SK-N-SH (cell line): ENCODE data around the gene SLC22A14. TPM values are rescaled to one million over a fixed set of nuclear protein-coding genes. Genes with fewer than 3 reads are reported as not detected.

Source experiments
- CTCF ChIA-PET: fragments of 300-600, 350-600 bp; formaldehyde crosslinking; extraction: SDS; loops from one replicate; lab custom pipeline; 2021; lab: Yijun Ruan, JAX
- POLR2A ChIA-PET: fragments of 350-600 bp; sonication (Branson Sonifier 250); formaldehyde crosslinking; extraction: SDS; loops from one replicate; lab custom pipeline; 2020; ENCODE audit warnings: antibody characterized with exemption, inconsistent platforms; lab: Yijun Ruan, JAX
- DNase-seq: peaks from one replicate; pipeline ENCODE4 v3.0.0; 2012
- H2AFZ ChIP-seq: fragments of 200-600 bp; sonication (generic); 2 replicates; pipeline ENCODE4 v1.8.1; 2016; ENCODE audit warnings: antibody characterized with exemption, mild to moderate bottlenecking, low read depth
- H3F3A ChIP-seq: fragments of 200-600 bp; sonication (generic); replicated peaks from 2 replicates; pipeline ENCODE3; 2016; ENCODE audit warnings: antibody characterized with exemption, mild to moderate bottlenecking; ENCODE audit not compliant: insufficient read depth
- H3K27ac ChIP-seq, 2 experiments: fragments of 200-500 bp in 1 of 2; fragments of 200-600 bp in 1 of 2; sonication (Bioruptor generic) in 1 of 2; sonication (generic), shearing (Covaris generic) in 1 of 2; 2 replicates each; pipeline versions ENCODE4 v1.5.1 to v1.6.1; 2014 to 2016; ENCODE audit warnings: low read depth in 2 of 2, inconsistent platforms in 1 of 2, low read length in 1 of 2, mild to moderate bottlenecking in 1 of 2, mixed read lengths in 1 of 2
- H3K27me3 ChIP-seq: fragments of 200-600 bp; sonication (generic), shearing (Covaris generic); 2 replicates; pipeline ENCODE4 v1.6.1; 2016; ENCODE audit warnings: mixed run types; ENCODE audit not compliant: insufficient read depth
- H3K36me3 ChIP-seq, 2 experiments: fragments of 200-500 bp in 1 of 2; fragments of 200-600 bp in 1 of 2; sonication (Bioruptor generic) in 1 of 2; sonication (generic) in 1 of 2; replicated peaks in 1 of 2; 2 replicates each; pipeline versions ENCODE3 to v1.5.1; 2014 to 2016; ENCODE audit warnings: low read length in 1 of 2, mild to moderate bottlenecking in 1 of 2; ENCODE audit not compliant: insufficient read depth in 2 of 2, control insufficient read depth in 1 of 2
- H3K4me1 ChIP-seq, 2 experiments: fragments of 200-500 bp in 1 of 2; fragments of 200-600 bp in 1 of 2; sonication (Bioruptor generic) in 1 of 2; sonication (generic), shearing (Covaris generic) in 1 of 2; 2 replicates each; pipeline versions ENCODE4 v1.5.1 to v1.6.1; 2014 to 2016; ENCODE audit warnings: low read depth in 1 of 2, low read length in 1 of 2, mixed run types in 1 of 2; ENCODE audit not compliant: insufficient read depth in 2 of 2, control insufficient read depth in 1 of 2
- H3K4me2 ChIP-seq: fragments of 200-600 bp; sonication (generic), shearing (Covaris generic); 2 replicates; pipeline ENCODE4 v1.6.1; 2017; ENCODE audit warnings: mixed run types
- H3K4me3 ChIP-seq, 2 experiments: fragments of 200-500 bp in 1 of 2; fragments of 200-600 bp in 1 of 2; sonication (Bioruptor generic) in 1 of 2; sonication (generic), shearing (Covaris generic) in 1 of 2; 2 replicates each; pipeline versions ENCODE4 v1.5.1 to v1.8.1; 2014 to 2016; ENCODE audit warnings: low read depth in 2 of 2, inconsistent platforms in 1 of 2, low read length in 1 of 2, mild to moderate bottlenecking in 1 of 2, mixed read lengths in 1 of 2, moderate library complexity in 1 of 2
- H3K79me2 ChIP-seq: fragments of 200-600 bp; sonication (generic); 2 replicates; pipeline ENCODE4 v1.8.1; 2017; ENCODE audit warnings: mild to moderate bottlenecking; ENCODE audit not compliant: insufficient read depth
- H3K9ac ChIP-seq: fragments of 200-600 bp; sonication (generic); 2 replicates; pipeline ENCODE4 v1.6.1; 2017; ENCODE audit warnings: mixed run types
- H3K9me2 ChIP-seq: fragments of 200-600 bp; sonication (generic); 2 replicates; pipeline ENCODE4 v1.6.1; 2017; ENCODE audit warnings: mixed run types
- H3K9me3 ChIP-seq: fragments of 200-600 bp; sonication (generic); 2 replicates; pipeline ENCODE4 v1.6.1; 2017; ENCODE audit warnings: mixed run types, mild to moderate bottlenecking, moderate library complexity
- H4K20me1 ChIP-seq: fragments of 200-600 bp; sonication (generic); 2 replicates; pipeline ENCODE4 v1.6.1; 2017; ENCODE audit warnings: mild to moderate bottlenecking, mixed run types; ENCODE audit not compliant: insufficient read depth
- CHD2 ChIP-seq: fragments of 150-350 bp; IDR thresholded peaks from 2 replicates; pipeline ENCODE4 v1.6.1; 2018; ENCODE audit warnings: low read length; ENCODE audit not compliant: partially characterized antibody
- GATA2 ChIP-seq: sonication (generic); formaldehyde crosslinking; IDR thresholded peaks from 2 replicates; pipeline ENCODE4 v1.5.0; 2020; ENCODE audit warnings: mild to moderate bottlenecking, missing genetic modification reagents
- MAX ChIP-seq: IDR thresholded peaks from 2 replicates; pipeline ENCODE4 v1.4.0; 2012; ENCODE audit warnings: low read depth
- NFIC ChIP-seq: IDR thresholded peaks from 2 replicates; pipeline ENCODE4 v1.4.0; 2012; ENCODE audit warnings: borderline replicate concordance
- NRF1 ChIP-seq: IDR thresholded peaks from 2 replicates; pipeline ENCODE4 v1.6.1; 2012; ENCODE audit warnings: low read depth, mild to moderate bottlenecking, low read length
- RAD21 ChIP-seq: IDR thresholded peaks from 2 replicates; pipeline ENCODE4 v1.6.1; 2012; ENCODE audit warnings: mild to moderate bottlenecking, low read length
- SIN3A ChIP-seq: IDR thresholded peaks from 2 replicates; pipeline ENCODE4 v1.6.1; 2012; ENCODE audit warnings: low read depth, mild to moderate bottlenecking, low read length, moderate library complexity, borderline replicate concordance
- USF1 ChIP-seq: IDR thresholded peaks from 2 replicates; pipeline ENCODE4 v1.4.0; 2012; ENCODE audit warnings: low read depth, borderline replicate concordance
- YY1 ChIP-seq: IDR thresholded peaks from 2 replicates; pipeline ENCODE4 v1.4.0; 2012; ENCODE audit warnings: low read depth, mild to moderate bottlenecking
- ZBTB33 ChIP-seq: IDR thresholded peaks from 2 replicates; pipeline ENCODE4 v1.4.0; 2012; ENCODE audit warnings: low read depth, borderline replicate concordance
- WGBS: methylation state at CpG from one replicate; pipeline ENCODE4 v1.1.6; 2017; ENCODE audit warnings: low lambda C conversion rate; 5-methylcytosine and 5-hydroxymethylcytosine counted together
- polyA plus RNA-seq, 3 experiments: library from polyadenylated mRNA; depleted of rRNA; stranded (reverse); fragments of >200 nt; gene quantifications; 2 replicates each; pipeline ENCODE4 v1.2.3, GENCODE V29; 2012

Gene SLC22A14
- polyA plus RNA-seq, 1 of the 3 experiments (the other 2 are of a cell fraction): 0.16 TPM

GRCh38 chr3:38276917-38277630 lies 5.0 kb upstream of the SLC22A14 start:
- H3K4me1 ChIP-seq: no peaks in the 10 kb centered on the region
- WGBS: 87% methylated on average over 4 of the region's 13 CpGs
- no peak overlapping the region for H3K27ac ChIP-seq
- no peak for DNase-seq
- ChIA-PET CTCF (no interaction called here), POLR2A (no interaction called here)
- H2AFZ ChIP-seq: no peak overlapping the region
- H3F3A ChIP-seq: no peaks in the 10 kb centered on the region
- H3K36me3 ChIP-seq: peaks cover 0 to 8% of the 10 kb centered on the region in 2 experiments
- H3K79me2 ChIP-seq: no peaks in the 10 kb centered on the region
- TF ChIP-seq CHD2 (no peak), ZBTB33 (no peak), USF1 (no peak), GATA2 (CRISPR knock-in tag) (no peak), YY1 (no peak)
- no peaks in the 10 kb centered on the region for H3K9me2 ChIP-seq
- H3K4me3 ChIP-seq: no peak overlapping the region
- no peaks in the 10 kb centered on the region for H3K27me3 ChIP-seq
- no peaks in the 10 kb centered on the region for H4K20me1 ChIP-seq
- no peak overlapping the region for H3K4me2 ChIP-seq
- no peak overlapping the region for H3K9ac ChIP-seq
- no peaks in the 10 kb centered on the region for H3K9me3 ChIP-seq

- POLR2A ChIA-PET: no interaction called here
These were observed 3.3 kb upstream of the SLC22A14 start for GRCh38 chr3:38278841-38279240.

More at GRCh38 chr3:38278841-38279240, 3.3 kb upstream of the SLC22A14 start:
- H3K36me3 ChIP-seq: peaks cover 0 to 8% of the 10 kb centered on the region in 2 experiments
- no peak overlapping the region for H3K4me3 ChIP-seq
- CTCF ChIA-PET: interaction anchor here (1.2 kb wide), 1 partner anchor 16 kb away, joined by 4 read pairs; no protein-coding TSS in a partner anchor
- H2AFZ ChIP-seq: no peak overlapping the region
- no peaks in the 10 kb centered on the region for H3K27me3 ChIP-seq
- no peaks in the 10 kb centered on the region for H4K20me1 ChIP-seq
- H3F3A ChIP-seq: no peaks in the 10 kb centered on the region
- no peak overlapping the region for H3K4me2 ChIP-seq
- TF ChIP-seq SIN3A (no peak), RAD21 (no peak), NFIC (no peak), ZBTB33 (no peak), MAX (no peak), NRF1 (no peak)
- no peak overlapping the region for H3K9ac ChIP-seq
- H3K9me3 ChIP-seq: no peaks in the 10 kb centered on the region
- no peak for DNase-seq
- H3K4me1 ChIP-seq: no peaks in the 10 kb centered on the region; a peak in 1 of 4 replicates
- 94% methylated on average over 4 of the region's 5 CpGs for WGBS
- no peak overlapping the region for H3K27ac ChIP-seq
- no peaks in the 10 kb centered on the region for H3K79me2 ChIP-seq
- no peaks in the 10 kb centered on the region for H3K9me2 ChIP-seq
